ENCODE measurements around the gene MBD3L3.

MBD3L3 gene

GRCh38 chr19:7013678-7014077 is 44.8 kb downstream of the MBD3L3 start:
- H3K27ac ChIP-seq (ENCODE audit: low read length) = no peak overlapping the region
- no peaks in the 10 kb centered on the region for H3K27me3 ChIP-seq (ENCODE audit: control insufficient read depth, insufficient read depth, low read length)
- H3K9me3 ChIP-seq (ENCODE audit: control insufficient read depth, low read depth, low read length) = peaks cover 29% of the 10 kb centered on the region
- H3K9ac ChIP-seq (ENCODE audit: low read length) = no peak overlapping the region
- H3K4me1 ChIP-seq (ENCODE audit: control insufficient read depth, low read depth, low read length) = no peaks in the 10 kb centered on the region
- H3K4me3 ChIP-seq (ENCODE audit: low read length) = no peak overlapping the region
- no peaks in the 10 kb centered on the region for H3K36me3 ChIP-seq (ENCODE audit: control insufficient read depth, low read depth, low read length)

- Histone ChIP-seq H3K27me3 (ENCODE audit: control insufficient read depth, insufficient read depth, low read length) (no peaks in the 10 kb centered on the region), H3K27ac (ENCODE audit: low read length) (no peak overlapping the region), H3K4me3 (ENCODE audit: low read length) (no peak overlapping the region), H3K36me3 (ENCODE audit: control insufficient read depth, low read depth, low read length) (no peaks in the 10 kb centered on the region), H3K9me3 (ENCODE audit: control insufficient read depth, low read depth, low read length) (peaks cover 34% of the 10 kb centered on the region), H3K9ac (ENCODE audit: low read length) (no peak overlapping the region), H3K4me1 (ENCODE audit: control insufficient read depth, low read depth, low read length) (no peaks in the 10 kb centered on the region)
Measured at GRCh38 chr19:7010722-7011593, 47.5 kb downstream of the MBD3L3 start.

- Histone ChIP-seq H3K4me1 (ENCODE audit: control insufficient read depth, low read depth, low read length) (no peaks in the 10 kb centered on the region), H3K36me3 (ENCODE audit: control insufficient read depth, low read depth, low read length) (no peaks in the 10 kb centered on the region), H3K27me3 (ENCODE audit: control insufficient read depth, insufficient read depth, low read length) (no peaks in the 10 kb centered on the region), H3K9ac (ENCODE audit: low read length) (no peak overlapping the region), H3K4me3 (ENCODE audit: low read length) (no peak overlapping the region), H3K27ac (ENCODE audit: low read length) (no peak overlapping the region), H3K9me3 (ENCODE audit: control insufficient read depth, low read depth, low read length) (peaks cover 43% of the 10 kb centered on the region)
Measured at GRCh38 chr19:7007859-7008258, 50.6 kb downstream of the MBD3L3 start.
